Stomach (tissue), 9 donors: ENCODE data around the gene RNF166. TPM values are rescaled to one million over a fixed set of nuclear protein-coding genes. Genes with fewer than 3 reads are reported as not detected.
"Not testable (repeated sequence)": the region's sequence is repeated elsewhere in the genome, so short reads cannot be mapped to it uniquely, and the experiment has no call there.

Experiments used
- DNase-seq, 2 donors: peaks; one replicate each; pipeline versions ENCODE4 v3.0.0 to v3.0.0-alpha.2; 2013 to 2019
- H3K27ac ChIP-seq, 5 donors: fragments of 200-600 bp in 4 of 5; sonication (generic) in 4 of 5; one replicate each; pipeline ENCODE4 v1.5.1; 2013 to 2019; ENCODE audit warnings: mild to moderate bottlenecking in 1 of 5, moderate library complexity in 1 of 5
- H3K27me3 ChIP-seq, 3 donors: fragments of 200-600 bp; sonication (generic); one replicate each; pipeline ENCODE4 v1.5.1; 2017 to 2019; ENCODE audit warnings: mixed run types in 1 of 3
- H3K36me3 ChIP-seq, 4 donors: fragments of 200-600 bp; sonication (generic); 1 replicate in 3 of 4; 2 replicates in 1 of 4; pipeline ENCODE4 v1.5.1; 2016 to 2019
- H3K4me1 ChIP-seq, 4 donors: fragments of 200-600 bp; sonication (generic); one replicate each; pipeline ENCODE4 v1.5.1; 2016 to 2019
- H3K4me3 ChIP-seq, 4 donors: fragments of 200-600 bp; sonication (generic) in 3 of 4; one replicate each; pipeline ENCODE4 v1.5.1; 2016 to 2019; ENCODE audit warnings: mild to moderate bottlenecking in 1 of 4
- H3K9me3 ChIP-seq, 4 donors: fragments of 200-600 bp; sonication (generic); one replicate each; pipeline ENCODE4 v1.5.1; 2016 to 2019
- EP300 ChIP-seq: sonication (generic); formaldehyde crosslinking; IDR thresholded peaks from one replicate; pipeline ENCODE4 v1.6.1; 2017; ENCODE audit warnings: antibody characterized with exemption
- POLR2A ChIP-seq, 4 donors: fragments of 450-650 bp; IDR thresholded peaks; one replicate each; pipeline ENCODE4 v1.6.1; 2016; ENCODE audit warnings: antibody characterized with exemption in 4 of 4, control low read depth in 2 of 4, mild to moderate bottlenecking in 1 of 4, moderate library complexity in 1 of 4
- POLR2AphosphoS5 ChIP-seq, 3 donors: sonication (generic); formaldehyde crosslinking; IDR thresholded peaks; one replicate each; pipeline ENCODE4 v1.6.1; 2016; ENCODE audit warnings: antibody characterized with exemption in 3 of 3
- WGBS, 5 donors: extraction: QIAGEN DNeasy Blood & Tissue Kit in 3 of 5; methylation state at CpG; one replicate each; pipeline versions ENCODE4 v1.1.5 to v1.1.7; 2013 to 2018; 5-methylcytosine and 5-hydroxymethylcytosine counted together
- intact Hi-C: fragments of 100-400 bp; cut with DNase I; formaldehyde crosslinking; loops from one replicate; pipeline ENCODE4 v1.15.1; 2023; ENCODE audit warnings: low total_unique reads
- polyA plus RNA-seq, 3 donors: library from polyadenylated mRNA; stranded (reverse); fragments of 200-250 nt; gene quantifications; one replicate each; pipeline ENCODE4 v1.2.3, GENCODE V29; 2013
- total RNA-seq, 5 donors: library from RNA; depleted of rRNA; stranded (reverse); fragments of >200 nt; gene quantifications; one replicate each; pipeline versions ENCODE4 v1.1.0 to v1.2.3, GENCODE V29; 2014 to 2016
- TF ChIP-seq, protein P1 (sequence below), 7 experiments: fragments of 450-650 bp in 4 of 7; fragments of 200-600 bp in 3 of 7; sonication (generic) in 3 of 7; IDR thresholded peaks; one replicate each; pipeline ENCODE4 v1.5.1; 2016 to 2019; ENCODE audit warnings: antibody characterized with exemption in 7 of 7, control low read depth in 2 of 7, mild to moderate bottlenecking in 1 of 7
- donor health status: healthy with polysubstance abuse.
- donor health status: Bipolar disorder and iron deficiency.
- donor health status: healthy.

The RNF166 gene
- total and polyA plus RNA-seq, 8 donors: 8.8 to 31.9 (median 13.9) TPM

GRCh38 chr16:88671806-88672205, 34.4 kb downstream of the RNF166 start:
- no peaks in the 10 kb centered on the region for H3K9me3 ChIP-seq
- TF ChIP-seq POLR2AphosphoS5 (IDR thresholded peaks at IDR 0.05): no peak
- TF ChIP-seq, protein P1, sequence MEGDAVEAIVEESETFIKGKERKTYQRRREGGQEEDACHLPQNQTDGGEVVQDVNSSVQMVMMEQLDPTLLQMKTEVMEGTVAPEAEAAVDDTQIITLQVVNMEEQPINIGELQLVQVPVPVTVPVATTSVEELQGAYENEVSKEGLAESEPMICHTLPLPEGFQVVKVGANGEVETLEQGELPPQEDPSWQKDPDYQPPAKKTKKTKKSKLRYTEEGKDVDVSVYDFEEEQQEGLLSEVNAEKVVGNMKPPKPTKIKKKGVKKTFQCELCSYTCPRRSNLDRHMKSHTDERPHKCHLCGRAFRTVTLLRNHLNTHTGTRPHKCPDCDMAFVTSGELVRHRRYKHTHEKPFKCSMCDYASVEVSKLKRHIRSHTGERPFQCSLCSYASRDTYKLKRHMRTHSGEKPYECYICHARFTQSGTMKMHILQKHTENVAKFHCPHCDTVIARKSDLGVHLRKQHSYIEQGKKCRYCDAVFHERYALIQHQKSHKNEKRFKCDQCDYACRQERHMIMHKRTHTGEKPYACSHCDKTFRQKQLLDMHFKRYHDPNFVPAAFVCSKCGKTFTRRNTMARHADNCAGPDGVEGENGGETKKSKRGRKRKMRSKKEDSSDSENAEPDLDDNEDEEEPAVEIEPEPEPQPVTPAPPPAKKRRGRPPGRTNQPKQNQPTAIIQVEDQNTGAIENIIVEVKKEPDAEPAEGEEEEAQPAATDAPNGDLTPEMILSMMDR (IDR thresholded peaks at IDR 0.05): no peak
- no peak for TF ChIP-seq POLR2A (IDR thresholded peaks at IDR 0.05)
- no peak for TF ChIP-seq EP300
- 85 to 94% (median 91%) methylated on average over 18 to 23 of the region's 23 CpGs for WGBS, 5 donors
- no peak overlapping the region for H3K4me3 ChIP-seq
- H3K36me3 ChIP-seq: peaks cover 0 to 17% (median 10%) of the 10 kb centered on the region in 4 donors
- intact Hi-C loops: no loop called here
- no peaks in the 10 kb centered on the region for H3K27me3 ChIP-seq
- no peaks in the 10 kb centered on the region for H3K4me1 ChIP-seq
- H3K27ac ChIP-seq: no peak overlapping the region
- DNase-seq: no peak

DNA sequence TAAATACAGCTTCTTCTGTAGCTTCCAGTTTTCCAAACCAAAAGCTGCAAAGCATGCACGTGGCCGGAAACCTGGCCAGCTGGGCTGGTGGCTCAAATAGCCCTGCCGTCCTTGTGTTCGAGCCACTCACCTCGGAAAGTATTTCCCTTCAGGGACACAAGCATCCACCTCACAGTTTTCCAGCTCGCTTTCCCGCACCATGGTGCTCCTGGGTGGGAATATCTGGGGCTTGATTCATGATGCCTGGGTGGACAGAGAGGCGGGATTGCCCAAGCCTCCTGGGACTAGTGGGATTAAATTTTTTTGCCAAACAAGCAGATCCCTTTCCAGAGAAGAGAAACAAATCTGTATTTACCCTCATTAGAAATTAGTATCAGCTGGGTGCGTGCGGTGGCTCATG, 36.2 kb downstream of the RNF166 start:
- Histone ChIP-seq H3K27me3 (no peaks in the 10 kb centered on the region), H3K27ac (no peak overlapping the region), H3K4me1 (peaks cover 0 to 5% (median 0%) of the 10 kb centered on the region in 4 donors), H3K36me3 (peaks cover 0 to 17% (median 6%) of the 10 kb centered on the region in 4 donors), H3K9me3 (no peaks in the 10 kb centered on the region), H3K4me3 (no peak overlapping the region)
- TF ChIP-seq EP300 (no peak), POLR2A (IDR thresholded peaks at IDR 0.05) (no peak), POLR2AphosphoS5 (IDR thresholded peaks at IDR 0.05) (no peak)
- TF ChIP-seq, protein P1 (IDR thresholded peaks at IDR 0.05): no peak
- WGBS, 5 donors: 76 to 85% (median 84%) methylated on average over 9 to 10 of the region's 10 CpGs
- intact Hi-C loops: no loop called here
- DNase-seq: no peak

DNA sequence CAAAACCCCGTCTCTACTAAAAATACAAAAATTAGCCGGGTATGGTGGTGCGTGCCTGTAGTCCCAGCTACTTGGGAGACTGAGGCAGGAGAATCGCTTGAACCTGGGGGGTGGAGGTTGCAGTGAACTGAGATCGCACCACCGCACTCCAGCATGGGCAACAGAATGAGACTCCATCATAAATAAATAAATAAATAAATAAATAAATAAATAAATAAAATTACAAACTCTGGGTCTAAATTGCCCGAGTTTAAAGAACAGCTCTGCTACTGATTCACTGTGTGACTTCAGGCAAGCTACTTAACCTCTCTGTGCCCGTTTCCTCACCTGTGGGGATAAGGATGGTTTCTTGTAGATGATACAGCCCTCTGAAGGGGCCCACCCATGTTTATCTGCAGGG, 36.7 kb downstream of the RNF166 start:
- H3K9me3 ChIP-seq, DNase-seq, H3K4me3 ChIP-seq, H3K27ac ChIP-seq, H3K27me3 ChIP-seq, intact Hi-C loops, H3K4me1 ChIP-seq: not testable (repeated sequence)
- 90 to 96% (median 93%) methylated on average over 8 of the region's 8 CpGs for WGBS, 5 donors
- peaks cover 0 to 17% (median 6%) of the 10 kb centered on the region in 4 donors for H3K36me3 ChIP-seq

DNA sequence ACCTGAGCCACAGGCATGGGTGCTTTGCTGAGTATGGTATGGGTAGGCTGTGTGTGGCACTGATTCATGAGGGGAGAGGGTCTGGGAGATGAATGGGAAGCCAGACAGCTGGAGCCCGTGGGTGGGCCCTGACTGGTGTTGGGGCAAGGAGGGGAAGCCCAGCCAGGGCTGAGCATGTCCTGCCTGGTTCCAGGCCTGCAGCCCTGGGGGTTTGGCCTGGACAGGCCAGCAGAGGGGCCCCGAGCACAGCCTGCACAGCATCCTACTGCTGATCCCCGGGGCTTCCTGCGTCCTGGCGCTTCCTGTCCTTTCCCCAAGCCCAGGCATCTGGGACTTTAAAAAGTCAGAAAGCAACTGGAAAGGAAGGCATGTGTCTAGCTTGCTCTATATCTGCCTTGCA, 38.7 kb downstream of the RNF166 start:
- Histone ChIP-seq H3K4me3 (no peak overlapping the region), H3K4me1 (peaks cover 6 to 21% (median 14%) of the 10 kb centered on the region in 4 donors), H3K27me3 (no peaks in the 10 kb centered on the region), H3K27ac (no peak overlapping the region), H3K36me3 (peaks cover 0 to 6% (median 0%) of the 10 kb centered on the region in 4 donors), H3K9me3 (no peaks in the 10 kb centered on the region)
- no peak for DNase-seq
- intact Hi-C loops: no loop called here
- TF ChIP-seq, protein P1 (IDR thresholded peaks at IDR 0.05): no peak
- TF ChIP-seq POLR2A (IDR thresholded peaks at IDR 0.05) (no peak), EP300 (no peak), POLR2AphosphoS5 (IDR thresholded peaks at IDR 0.05) (no peak)
- 73 to 81% (median 80%) methylated on average over 5 of the region's 5 CpGs for WGBS, 5 donors

- no peak for DNase-seq
- Histone ChIP-seq H3K4me1 (peaks cover 12 to 37% (median 24%) of the 10 kb centered on the region in 4 donors), H3K4me3 (no peak overlapping the region), H3K36me3 (no peaks in the 10 kb centered on the region), H3K27me3 (no peaks in the 10 kb centered on the region), H3K9me3 (no peaks in the 10 kb centered on the region), H3K27ac (no peak overlapping the region)
- 88 to 91% (median 88%) methylated on average over 3 of the region's 3 CpGs for WGBS, 5 donors
- TF ChIP-seq, protein P1 (IDR thresholded peaks at IDR 0.05): no peak
- no peak for TF ChIP-seq POLR2AphosphoS5 (IDR thresholded peaks at IDR 0.05)
- no peak for TF ChIP-seq POLR2A (IDR thresholded peaks at IDR 0.05)
- TF ChIP-seq EP300: no peak
- intact Hi-C loops: no loop called here
Measured at GRCh38 chr16:88665570-88665969, 40.6 kb downstream of the RNF166 start.
